GM23338 (cell line): ENCODE results near the gene DNAJC6. TPM values are rescaled to one million over a fixed set of nuclear protein-coding genes. Genes with fewer than 3 reads are reported as not detected.

ENCODE experiments used
- ATAC-seq: fragments of 200-7000 bp; cut with Tn5 transposase; 3 replicates; pipeline ENCODE4 v1.9.1; 2020
- DNase-seq: peaks from one replicate; pipeline ENCODE4 v3.0.0-alpha.2; 2015; ENCODE audit warnings: low spot score
- H2AFZ ChIP-seq: fragments of 200-600 bp; sonication (generic); 2 replicates; pipeline ENCODE4 v1.8.0; 2016; ENCODE audit warnings: antibody characterized with exemption, mild to moderate bottlenecking, moderate library complexity
- H3F3A ChIP-seq: fragments of 200-600 bp; sonication (generic); replicated peaks from 2 replicates; pipeline ENCODE4 v1.8.0; 2017; ENCODE audit warnings: antibody characterized with exemption, mixed run types, low read depth
- H3K27ac ChIP-seq: fragments of 200-600 bp; sonication (generic); 2 replicates; pipeline ENCODE4 v1.6.1; 2016; ENCODE audit warnings: low read depth
- H3K27me3 ChIP-seq: fragments of 200-600 bp; sonication (generic); 2 replicates; pipeline ENCODE4 v1.8.0; 2016; ENCODE audit warnings: mild to moderate bottlenecking, mixed run types, moderate library complexity; ENCODE audit not compliant: insufficient read depth
- H3K36me3 ChIP-seq: fragments of 200-600 bp; sonication (generic); 2 replicates; pipeline ENCODE4 v1.8.0; 2016; ENCODE audit warnings: mild to moderate bottlenecking; ENCODE audit not compliant: insufficient read depth
- H3K4me1 ChIP-seq: fragments of 200-600 bp; sonication (generic); 2 replicates; pipeline ENCODE4 v1.8.0; 2016; ENCODE audit warnings: mild to moderate bottlenecking, moderate library complexity; ENCODE audit not compliant: insufficient read depth
- H3K4me2 ChIP-seq: fragments of 200-600 bp; sonication (generic); 2 replicates; pipeline ENCODE4 v1.7.1; 2017; ENCODE audit warnings: mixed run types
- H3K4me3 ChIP-seq: fragments of 200-600 bp; sonication (generic); 2 replicates; pipeline ENCODE4 v1.6.1; 2016; ENCODE audit warnings: mixed run types
- H3K79me2 ChIP-seq: fragments of 200-600 bp; sonication (generic); replicated peaks from 2 replicates; pipeline ENCODE4 v1.8.0; 2017; ENCODE audit warnings: mild to moderate bottlenecking; ENCODE audit not compliant: insufficient read depth
- H3K9me2 ChIP-seq: fragments of 200-600 bp; sonication (generic); 2 replicates; pipeline ENCODE4 v1.8.0; 2017; ENCODE audit not compliant: insufficient read depth
- H4K20me1 ChIP-seq: fragments of 200-600 bp; sonication (generic); replicated peaks from 2 replicates; pipeline ENCODE4 v1.8.0; 2017; ENCODE audit warnings: mild to moderate bottlenecking; ENCODE audit not compliant: insufficient read depth
- H3K27ac Mint-ChIP-seq: 2 replicates; pipeline ENCODE4 v1.8.0; 2020; ENCODE audit warnings: inconsistent platforms, mild to moderate bottlenecking, moderate library complexity, mixed read lengths
- H3K27me3 Mint-ChIP-seq: 3 replicates; pipeline ENCODE4 v1.8.0; 2022; ENCODE audit warnings: low read depth, mild to moderate bottlenecking, moderate library complexity, mixed read lengths, inconsistent platforms; ENCODE audit not compliant: insufficient read depth, poor library complexity
- H3K36me3 Mint-ChIP-seq: 3 replicates; pipeline ENCODE4 v1.8.0; 2021; ENCODE audit warnings: low read depth, mild to moderate bottlenecking, inconsistent platforms, moderate library complexity, mixed read lengths
- H3K4me1 Mint-ChIP-seq: 3 replicates; pipeline ENCODE4 v1.8.0; 2020; ENCODE audit warnings: mild to moderate bottlenecking, inconsistent platforms, mixed read lengths
- H3K4me3 Mint-ChIP-seq: 3 replicates; pipeline ENCODE4 v1.8.0; 2021; ENCODE audit warnings: moderate library complexity, mild to moderate bottlenecking, inconsistent platforms, mixed read lengths
- H3K9me3 Mint-ChIP-seq: 3 replicates; pipeline ENCODE4 v1.8.0; 2020; ENCODE audit warnings: moderate library complexity, mild to moderate bottlenecking, inconsistent platforms, mixed read lengths
- CREB1 ChIP-seq: fragments of 250-450 bp; sonication (Bioruptor Pico); IDR thresholded peaks from 2 replicates; pipeline ENCODE4 v1.5.0; 2020; ENCODE audit warnings: low read depth, mild to moderate bottlenecking, moderate library complexity
- CTCF ChIP-seq, 2 experiments: fragments of 200-600 bp in 1 of 2; sonication (generic) in 1 of 2; conservative IDR thresholded peaks; 2 replicates each; pipeline versions ENCODE4 v1.5.1 to v1.6.1; 2016 to 2017; ENCODE audit warnings: antibody characterized with exemption in 2 of 2, low read depth in 2 of 2, mild to moderate bottlenecking in 2 of 2, moderate library complexity in 1 of 2
- EZH2 ChIP-seq: fragments of 200-600 bp; sonication (generic); IDR thresholded peaks from one replicate; pipeline ENCODE4 v1.8.0; 2017; ENCODE audit warnings: antibody characterized with exemption, mild to moderate bottlenecking, low read depth; ENCODE audit not compliant: unreplicated experiment
- EZH2phosphoT487 ChIP-seq: fragments of 200-600 bp; sonication (generic); IDR thresholded peaks from one replicate; pipeline ENCODE4 v1.8.1; 2018; ENCODE audit warnings: antibody characterized with exemption; ENCODE audit not compliant: unreplicated experiment
- JUNB ChIP-seq: IDR thresholded peaks from one replicate; pipeline ENCODE4 v1.6.1; 2016; ENCODE audit warnings: antibody characterized with exemption; ENCODE audit not compliant: unreplicated experiment
- NANOG ChIP-seq: IDR thresholded peaks from 2 replicates; pipeline ENCODE4 v1.6.1; 2016; ENCODE audit warnings: antibody characterized with exemption, borderline replicate concordance
- POLR2AphosphoS5 ChIP-seq: IDR thresholded peaks from 2 replicates; pipeline ENCODE4 v1.6.1; 2016; ENCODE audit warnings: antibody characterized with exemption, low read depth
- STAT1 ChIP-seq: IDR thresholded peaks from one replicate; pipeline ENCODE4 v1.6.1; 2016; ENCODE audit warnings: antibody characterized with exemption; ENCODE audit not compliant: unreplicated experiment
- ZNF114 ChIP-seq: fragments of 250-450 bp; sonication (Bioruptor Pico); IDR thresholded peaks from 2 replicates; pipeline ENCODE4 v1.5.0; 2020; ENCODE audit warnings: mild to moderate bottlenecking, moderate library complexity
- ZNF331 ChIP-seq: fragments of 250-450 bp; sonication (Bioruptor Pico); IDR thresholded peaks from 2 replicates; pipeline ENCODE4 v1.5.0; 2020; ENCODE audit warnings: low read depth, mild to moderate bottlenecking, moderate library complexity
- polyA plus RNA-seq: library from polyadenylated mRNA; unstranded; fragments of >200 nt; fragmentation: Nextera tagmentation; extraction: Ambion mirVana; gene quantifications from 2 replicates; pipeline ENCODE4 v1.2.1, GENCODE V29; 2016
- total RNA-seq: library from RNA; depleted of rRNA; stranded (reverse); fragments of >200 nt; shearing (Covaris generic); gene quantifications from 2 replicates; pipeline ENCODE4 v1.2.3, GENCODE V29; 2014
- TF ChIP-seq, protein P1 (sequence below): fragments of 250-450 bp; sonication (Bioruptor Pico); IDR thresholded peaks from 2 replicates; pipeline ENCODE4 v1.5.0; 2020; ENCODE audit warnings: mild to moderate bottlenecking, moderate library complexity
- TF ChIP-seq, protein P2 (sequence below): IDR thresholded peaks from 2 replicates; pipeline ENCODE4 v1.6.1; 2016; ENCODE audit warnings: antibody characterized with exemption
- TF ChIP-seq, protein P3 (sequence below): IDR thresholded peaks from one replicate; pipeline ENCODE4 v1.6.1; 2018; ENCODE audit warnings: antibody characterized with exemption; ENCODE audit not compliant: unreplicated experiment

DNAJC6 gene
- total and polyA plus RNA-seq, 2 experiments from 2014 or later: 2.4 to 7.4 TPM

DNA sequence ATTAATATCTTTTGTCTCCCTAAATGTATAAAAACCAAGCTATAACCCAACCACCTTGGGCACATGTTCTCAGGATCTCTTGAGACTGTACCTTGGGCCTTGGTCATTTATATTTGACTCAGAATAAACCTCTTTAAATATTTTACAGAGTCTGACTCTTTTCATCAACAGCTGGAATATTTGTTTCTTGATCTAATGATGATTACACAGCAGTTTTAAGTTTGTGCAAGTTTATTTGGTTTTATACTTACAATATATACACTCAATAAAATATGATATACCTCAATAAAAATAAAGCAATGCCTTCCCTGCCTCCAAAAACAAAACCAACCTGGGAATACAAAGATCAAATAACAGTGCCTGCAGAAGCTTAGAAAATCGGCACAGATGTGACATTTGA is 133.1 kb downstream of the DNAJC6 start:
- TF ChIP-seq ZNF331 (CRISPR knock-in tag) (no peak), NANOG (no peak), CTCF (conservative IDR thresholded peaks at IDR 0.05; ENCODE audit: low read depth in 2 of 2) (no peak), POLR2AphosphoS5 (no peak), CREB1 (CRISPR knock-in tag) (no peak), EZH2 (no peak), EZH2phosphoT487 (no peak), STAT1 (no peak), JUNB (no peak), ZNF114 (no peak)
- TF ChIP-seq, protein P1, sequence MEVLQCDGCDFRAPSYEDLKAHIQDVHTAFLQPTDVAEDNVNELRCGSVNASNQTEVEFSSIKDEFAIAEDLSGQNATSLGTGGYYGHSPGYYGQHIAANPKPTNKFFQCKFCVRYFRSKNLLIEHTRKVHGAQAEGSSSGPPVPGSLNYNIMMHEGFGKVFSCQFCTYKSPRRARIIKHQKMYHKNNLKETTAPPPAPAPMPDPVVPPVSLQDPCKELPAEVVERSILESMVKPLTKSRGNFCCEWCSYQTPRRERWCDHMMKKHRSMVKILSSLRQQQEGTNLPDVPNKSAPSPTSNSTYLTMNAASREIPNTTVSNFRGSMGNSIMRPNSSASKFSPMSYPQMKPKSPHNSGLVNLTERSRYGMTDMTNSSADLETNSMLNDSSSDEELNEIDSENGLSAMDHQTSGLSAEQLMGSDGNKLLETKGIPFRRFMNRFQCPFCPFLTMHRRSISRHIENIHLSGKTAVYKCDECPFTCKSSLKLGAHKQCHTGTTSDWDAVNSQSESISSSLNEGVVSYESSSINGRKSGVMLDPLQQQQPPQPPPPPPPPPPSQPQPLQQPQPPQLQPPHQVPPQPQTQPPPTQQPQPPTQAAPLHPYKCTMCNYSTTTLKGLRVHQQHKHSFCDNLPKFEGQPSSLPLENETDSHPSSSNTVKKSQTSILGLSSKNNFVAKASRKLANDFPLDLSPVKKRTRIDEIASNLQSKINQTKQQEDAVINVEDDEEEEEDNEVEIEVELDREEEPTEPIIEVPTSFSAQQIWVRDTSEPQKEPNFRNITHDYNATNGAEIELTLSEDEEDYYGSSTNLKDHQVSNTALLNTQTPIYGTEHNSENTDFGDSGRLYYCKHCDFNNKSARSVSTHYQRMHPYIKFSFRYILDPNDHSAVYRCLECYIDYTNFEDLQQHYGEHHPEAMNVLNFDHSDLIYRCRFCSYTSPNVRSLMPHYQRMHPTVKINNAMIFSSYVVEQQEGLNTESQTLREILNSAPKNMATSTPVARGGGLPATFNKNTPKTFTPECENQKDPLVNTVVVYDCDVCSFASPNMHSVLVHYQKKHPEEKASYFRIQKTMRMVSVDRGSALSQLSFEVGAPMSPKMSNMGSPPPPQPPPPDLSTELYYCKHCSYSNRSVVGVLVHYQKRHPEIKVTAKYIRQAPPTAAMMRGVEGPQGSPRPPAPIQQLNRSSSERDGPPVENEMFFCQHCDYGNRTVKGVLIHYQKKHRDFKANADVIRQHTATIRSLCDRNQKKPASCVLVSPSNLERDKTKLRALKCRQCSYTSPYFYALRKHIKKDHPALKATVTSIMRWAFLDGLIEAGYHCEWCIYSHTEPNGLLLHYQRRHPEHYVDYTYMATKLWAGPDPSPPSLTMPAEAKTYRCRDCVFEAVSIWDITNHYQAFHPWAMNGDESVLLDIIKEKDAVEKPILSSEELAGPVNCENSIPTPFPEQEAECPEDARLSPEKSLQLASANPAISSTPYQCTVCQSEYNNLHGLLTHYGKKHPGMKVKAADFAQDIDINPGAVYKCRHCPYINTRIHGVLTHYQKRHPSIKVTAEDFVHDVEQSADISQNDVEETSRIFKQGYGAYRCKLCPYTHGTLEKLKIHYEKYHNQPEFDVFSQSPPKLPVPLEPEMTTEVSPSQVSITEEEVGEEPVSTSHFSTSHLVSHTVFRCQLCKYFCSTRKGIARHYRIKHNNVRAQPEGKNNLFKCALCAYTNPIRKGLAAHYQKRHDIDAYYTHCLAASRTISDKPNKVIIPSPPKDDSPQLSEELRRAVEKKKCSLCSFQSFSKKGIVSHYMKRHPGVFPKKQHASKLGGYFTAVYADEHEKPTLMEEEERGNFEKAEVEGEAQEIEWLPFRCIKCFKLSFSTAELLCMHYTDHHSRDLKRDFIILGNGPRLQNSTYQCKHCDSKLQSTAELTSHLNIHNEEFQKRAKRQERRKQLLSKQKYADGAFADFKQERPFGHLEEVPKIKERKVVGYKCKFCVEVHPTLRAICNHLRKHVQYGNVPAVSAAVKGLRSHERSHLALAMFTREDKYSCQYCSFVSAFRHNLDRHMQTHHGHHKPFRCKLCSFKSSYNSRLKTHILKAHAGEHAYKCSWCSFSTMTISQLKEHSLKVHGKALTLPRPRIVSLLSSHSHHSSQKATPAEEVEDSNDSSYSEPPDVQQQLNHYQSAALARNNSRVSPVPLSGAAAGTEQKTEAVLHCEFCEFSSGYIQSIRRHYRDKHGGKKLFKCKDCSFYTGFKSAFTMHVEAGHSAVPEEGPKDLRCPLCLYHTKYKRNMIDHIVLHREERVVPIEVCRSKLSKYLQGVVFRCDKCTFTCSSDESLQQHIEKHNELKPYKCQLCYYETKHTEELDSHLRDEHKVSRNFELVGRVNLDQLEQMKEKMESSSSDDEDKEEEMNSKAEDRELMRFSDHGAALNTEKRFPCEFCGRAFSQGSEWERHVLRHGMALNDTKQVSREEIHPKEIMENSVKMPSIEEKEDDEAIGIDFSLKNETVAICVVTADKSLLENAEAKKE (CRISPR knock-in tag): no peak
- TF ChIP-seq, protein P2, sequence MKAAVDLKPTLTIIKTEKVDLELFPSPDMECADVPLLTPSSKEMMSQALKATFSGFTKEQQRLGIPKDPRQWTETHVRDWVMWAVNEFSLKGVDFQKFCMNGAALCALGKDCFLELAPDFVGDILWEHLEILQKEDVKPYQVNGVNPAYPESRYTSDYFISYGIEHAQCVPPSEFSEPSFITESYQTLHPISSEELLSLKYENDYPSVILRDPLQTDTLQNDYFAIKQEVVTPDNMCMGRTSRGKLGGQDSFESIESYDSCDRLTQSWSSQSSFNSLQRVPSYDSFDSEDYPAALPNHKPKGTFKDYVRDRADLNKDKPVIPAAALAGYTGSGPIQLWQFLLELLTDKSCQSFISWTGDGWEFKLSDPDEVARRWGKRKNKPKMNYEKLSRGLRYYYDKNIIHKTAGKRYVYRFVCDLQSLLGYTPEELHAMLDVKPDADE: no peak
- TF ChIP-seq, protein P3, sequence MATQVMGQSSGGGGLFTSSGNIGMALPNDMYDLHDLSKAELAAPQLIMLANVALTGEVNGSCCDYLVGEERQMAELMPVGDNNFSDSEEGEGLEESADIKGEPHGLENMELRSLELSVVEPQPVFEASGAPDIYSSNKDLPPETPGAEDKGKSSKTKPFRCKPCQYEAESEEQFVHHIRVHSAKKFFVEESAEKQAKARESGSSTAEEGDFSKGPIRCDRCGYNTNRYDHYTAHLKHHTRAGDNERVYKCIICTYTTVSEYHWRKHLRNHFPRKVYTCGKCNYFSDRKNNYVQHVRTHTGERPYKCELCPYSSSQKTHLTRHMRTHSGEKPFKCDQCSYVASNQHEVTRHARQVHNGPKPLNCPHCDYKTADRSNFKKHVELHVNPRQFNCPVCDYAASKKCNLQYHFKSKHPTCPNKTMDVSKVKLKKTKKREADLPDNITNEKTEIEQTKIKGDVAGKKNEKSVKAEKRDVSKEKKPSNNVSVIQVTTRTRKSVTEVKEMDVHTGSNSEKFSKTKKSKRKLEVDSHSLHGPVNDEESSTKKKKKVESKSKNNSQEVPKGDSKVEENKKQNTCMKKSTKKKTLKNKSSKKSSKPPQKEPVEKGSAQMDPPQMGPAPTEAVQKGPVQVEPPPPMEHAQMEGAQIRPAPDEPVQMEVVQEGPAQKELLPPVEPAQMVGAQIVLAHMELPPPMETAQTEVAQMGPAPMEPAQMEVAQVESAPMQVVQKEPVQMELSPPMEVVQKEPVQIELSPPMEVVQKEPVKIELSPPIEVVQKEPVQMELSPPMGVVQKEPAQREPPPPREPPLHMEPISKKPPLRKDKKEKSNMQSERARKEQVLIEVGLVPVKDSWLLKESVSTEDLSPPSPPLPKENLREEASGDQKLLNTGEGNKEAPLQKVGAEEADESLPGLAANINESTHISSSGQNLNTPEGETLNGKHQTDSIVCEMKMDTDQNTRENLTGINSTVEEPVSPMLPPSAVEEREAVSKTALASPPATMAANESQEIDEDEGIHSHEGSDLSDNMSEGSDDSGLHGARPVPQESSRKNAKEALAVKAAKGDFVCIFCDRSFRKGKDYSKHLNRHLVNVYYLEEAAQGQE: no peak
- peaks cover 19% of the 10 kb centered on the region for H3K9me3 Mint-ChIP-seq
- peaks cover 17% of the 10 kb centered on the region; the same call in 2 of the 3 replicates for H3K36me3 Mint-ChIP-seq
- H3K27me3 Mint-ChIP-seq: peaks cover under 1% of the 10 kb centered on the region
- no peak for ATAC-seq
- H3K4me1 ChIP-seq: peaks cover 24% of the 10 kb centered on the region
- H2AFZ ChIP-seq: no peak overlapping the region
- H4K20me1 ChIP-seq: no peaks in the 10 kb centered on the region
- peaks cover 35% of the 10 kb centered on the region for H3K4me1 Mint-ChIP-seq
- no peaks in the 10 kb centered on the region for H3F3A ChIP-seq
- H3K4me3 Mint-ChIP-seq: no peak overlapping the region
- no peaks in the 10 kb centered on the region for H3K79me2 ChIP-seq
- no peak overlapping the region for H3K4me2 ChIP-seq
- no peaks in the 10 kb centered on the region for H3K27me3 ChIP-seq
- H3K36me3 ChIP-seq: no peaks in the 10 kb centered on the region
- H3K27ac Mint-ChIP-seq: no peak overlapping the region
- H3K4me3 ChIP-seq: no peak overlapping the region
- no peak for DNase-seq
- H3K9me2 ChIP-seq: no peaks in the 10 kb centered on the region
- no peak overlapping the region for H3K27ac ChIP-seq
